IMR-90 (cell line): ENCODE measurements around the gene HYAL3. TPM values are rescaled to one million over a fixed set of nuclear protein-coding genes. Genes with fewer than 3 reads are reported as not detected.

Experiments used
- ATAC-seq: fragments of 200-7000 bp; cut with Tn5 transposase; 2 replicates; pipeline ENCODE4 v1.9.1; 2020; ENCODE audit warnings: low read depth, mild to moderate bottlenecking, moderate library complexity
- BruUV-seq: library from RNA; stranded (reverse); fragments of 400-500 nt; replicated peaks from 2 replicates; lab custom pipeline; 2021; lab: Mats Ljungman, UMichigan
- CTCF ChIA-PET: fragments of 300-600 bp; formaldehyde crosslinking; extraction: SDS; loops from one replicate; lab custom pipeline; 2021; ENCODE audit warnings: antibody characterized with exemption; lab: Yijun Ruan, JAX
- POLR2A ChIA-PET: fragments of 300-600 bp; sonication (Branson Sonifier 250); formaldehyde crosslinking; loops from one replicate; lab custom pipeline; 2022; ENCODE audit warnings: antibody characterized with exemption; ENCODE audit not compliant: unreplicated experiment; lab: Charles Lee
- DNase-seq: peaks from one replicate; pipeline ENCODE4 v3.0.0; 2013
- H2AFZ ChIP-seq: replicated peaks from 2 replicates; pipeline ENCODE3; 2013; ENCODE audit warnings: low read length, mild to moderate bottlenecking; ENCODE audit not compliant: poor library complexity
- H2AK5ac ChIP-seq: 2 replicates; pipeline ENCODE4 v1.6.1; 2013; ENCODE audit warnings: low read depth, low read length, inconsistent platforms
- H2AK9ac ChIP-seq: replicated peaks from 2 replicates; pipeline ENCODE3; 2013; ENCODE audit warnings: mild to moderate bottlenecking, low read depth, low read length, moderate library complexity; ENCODE audit not compliant: poor library complexity
- H2BK120ac ChIP-seq: 2 replicates; pipeline ENCODE4 v1.6.1; 2013; ENCODE audit warnings: low read depth, low read length, inconsistent platforms
- H2BK15ac ChIP-seq: 3 replicates; pipeline ENCODE4 v1.6.1; 2013; ENCODE audit warnings: low read depth, low read length, inconsistent platforms
- H2BK20ac ChIP-seq: 2 replicates; pipeline ENCODE4 v1.6.1; 2013; ENCODE audit warnings: low read depth, mild to moderate bottlenecking, inconsistent platforms, low read length, moderate library complexity
- H2BK5ac ChIP-seq: 2 replicates; pipeline ENCODE4 v1.6.1; 2013; ENCODE audit warnings: mild to moderate bottlenecking, low read depth, low read length, inconsistent platforms; ENCODE audit not compliant: poor library complexity, severe bottlenecking
- H3K14ac ChIP-seq: replicated peaks from 2 replicates; pipeline ENCODE4 v1.6.1; 2013; ENCODE audit warnings: low read depth, low read length, inconsistent platforms
- H3K18ac ChIP-seq: 2 replicates; pipeline ENCODE4 v1.6.1; 2013; ENCODE audit warnings: low read depth, low read length, control low read depth
- H3K23ac ChIP-seq: 2 replicates; pipeline ENCODE4 v1.6.1; 2013; ENCODE audit warnings: low read depth, low read length, inconsistent platforms
- H3K27ac ChIP-seq: 2 replicates; pipeline ENCODE4 v1.5.1; 2013; ENCODE audit warnings: mild to moderate bottlenecking, control low read depth, low read length; ENCODE audit not compliant: insufficient read depth
- H3K27me3 ChIP-seq: 2 replicates; pipeline ENCODE4 v1.6.1; 2013; ENCODE audit warnings: low read length; ENCODE audit not compliant: control insufficient read depth, insufficient read depth
- H3K36me3 ChIP-seq: 2 replicates; pipeline ENCODE4 v1.6.1; 2013; ENCODE audit warnings: low read length, mixed read lengths; ENCODE audit not compliant: control insufficient read depth, insufficient read depth
- H3K4ac ChIP-seq: 2 replicates; pipeline ENCODE4 v1.6.1; 2013; ENCODE audit warnings: low read depth, low read length, inconsistent platforms
- H3K4me1 ChIP-seq: 2 replicates; pipeline ENCODE4 v1.6.1; 2013; ENCODE audit warnings: low read length, mixed read lengths; ENCODE audit not compliant: control insufficient read depth, insufficient read depth
- H3K4me2 ChIP-seq: 2 replicates; pipeline ENCODE4 v1.6.1; 2013; ENCODE audit warnings: low read depth, mild to moderate bottlenecking, control low read depth, low read length, moderate library complexity
- H3K4me3 ChIP-seq: 2 replicates; pipeline ENCODE4 v1.5.1; 2013; ENCODE audit warnings: low read depth, mild to moderate bottlenecking, control low read depth, low read length, moderate library complexity; ENCODE audit not compliant: insufficient read depth
- H3K56ac ChIP-seq: 2 replicates; pipeline ENCODE4 v1.6.1; 2013; ENCODE audit warnings: low read length, inconsistent platforms; ENCODE audit not compliant: insufficient read depth; ENCODE audit errors: extremely low read depth
- H3K79me1 ChIP-seq, 2 experiments: 2 replicates each; pipeline ENCODE4 v1.6.1; 2013; ENCODE audit warnings: low read length in 2 of 2, inconsistent platforms in 1 of 2, low read depth in 1 of 2
- H3K9ac ChIP-seq: 2 replicates; pipeline ENCODE4 v1.6.1; 2013; ENCODE audit warnings: low read depth, low read length, control low read depth
- H3K9me1 ChIP-seq: 2 replicates; pipeline ENCODE4 v1.6.1; 2013; ENCODE audit warnings: low read length, inconsistent platforms; ENCODE audit not compliant: insufficient read depth
- H3K9me3 ChIP-seq: 2 replicates; pipeline ENCODE4 v1.6.1; 2013; ENCODE audit warnings: low read length; ENCODE audit not compliant: control insufficient read depth, insufficient read depth
- H4K20me1 ChIP-seq: 2 replicates; pipeline ENCODE4 v1.6.1; 2013; ENCODE audit warnings: low read length, inconsistent platforms; ENCODE audit not compliant: insufficient read depth
- H4K5ac ChIP-seq: 2 replicates; pipeline ENCODE4 v1.6.1; 2013; ENCODE audit warnings: mild to moderate bottlenecking, low read depth, low read length, control low read depth
- H4K8ac ChIP-seq, 2 experiments: 2 replicates each; pipeline ENCODE4 v1.6.1; 2013; ENCODE audit warnings: low read depth in 2 of 2, low read length in 2 of 2, control low read depth in 1 of 2, inconsistent platforms in 1 of 2
- H4K91ac ChIP-seq: 2 replicates; pipeline ENCODE4 v1.6.1; 2013; ENCODE audit warnings: low read depth, low read length, inconsistent platforms; ENCODE audit not compliant: insufficient read depth
- BHLHE40 ChIP-seq: fragments of 150-350 bp; IDR thresholded peaks from 2 replicates; pipeline ENCODE4 v1.6.1; 2016; ENCODE audit warnings: mild to moderate bottlenecking, low read depth, low read length
- CHD1 ChIP-seq: IDR thresholded peaks from 2 replicates; pipeline ENCODE4 v1.6.1; 2012; ENCODE audit warnings: low read depth, low read length, improper control_type of control experiment
- CTCF ChIP-seq: conservative IDR thresholded peaks from 2 replicates; pipeline ENCODE4 v1.5.1; 2012; ENCODE audit warnings: mild to moderate bottlenecking, low read depth, low read length, improper control_type of control experiment
- ELK1 ChIP-seq: fragments of 150-350 bp; IDR thresholded peaks from 2 replicates; pipeline ENCODE4 v1.6.1; 2016; ENCODE audit warnings: low read depth, mild to moderate bottlenecking, low read length, moderate library complexity, borderline replicate concordance
- FOS ChIP-seq: fragments of 150-350 bp; IDR thresholded peaks from 2 replicates; pipeline ENCODE4 v1.6.1; 2016; ENCODE audit warnings: low read depth, low read length
- MAFK ChIP-seq: IDR thresholded peaks from 2 replicates; pipeline ENCODE4 v1.6.1; 2012; ENCODE audit warnings: low read depth, low read length, improper control_type of control experiment
- MAZ ChIP-seq: IDR thresholded peaks from 2 replicates; pipeline ENCODE4 v1.6.1; 2012; ENCODE audit warnings: low read depth, mild to moderate bottlenecking, low read length, improper control_type of control experiment, moderate library complexity, borderline replicate concordance
- MXI1 ChIP-seq: IDR thresholded peaks from 2 replicates; pipeline ENCODE4 v1.6.1; 2012; ENCODE audit warnings: low read depth, mild to moderate bottlenecking, low read length, moderate library complexity, borderline replicate concordance
- RAD21 ChIP-seq: IDR thresholded peaks from 2 replicates; pipeline ENCODE4 v1.6.1; 2012; ENCODE audit warnings: low read length, improper control_type of control experiment
- RCOR1 ChIP-seq: IDR thresholded peaks from 2 replicates; pipeline ENCODE4 v1.6.1; 2012; ENCODE audit warnings: mild to moderate bottlenecking, low read length, improper control_type of control experiment; ENCODE audit not compliant: insufficient replicate concordance
- SMC3 ChIP-seq: fragments of 150-350 bp; IDR thresholded peaks from 2 replicates; pipeline ENCODE4 v1.6.1; 2016; ENCODE audit warnings: low read depth, mild to moderate bottlenecking, antibody characterized with exemption, low read length, moderate library complexity
- WGBS, 2 experiments: methylation state at CpG; one replicate each; pipeline versions ENCODE4 v1.1.5 to v1.1.7; 2013; ENCODE audit warnings: missing lambda C conversion rate in 2 of 2; ENCODE audit not compliant: insufficient read length in 1 of 2; ENCODE audit errors: extremely low coverage in 2 of 2; 5-methylcytosine and 5-hydroxymethylcytosine counted together
- dilution Hi-C: fragments of 300-500 bp; cut with HindIII; formaldehyde crosslinking; loops from one replicate; pipeline ENCODE4 v1.14.3; 2018; ENCODE audit warnings: low sequenced_read_pairs; ENCODE audit not compliant: unreplicated experiment
- in situ Hi-C: fragments of 300-500 bp; cut with MboI; formaldehyde crosslinking; loops from 3 replicates; pipeline ENCODE4 v1.14.3; 2019; ENCODE audit warnings: low sequenced_read_pairs, inconsistent platforms, mixed read lengths
- intact Hi-C: fragments of 100-400 bp; cut with micrococcal nuclease; formaldehyde crosslinking; loops from 2 replicates; pipeline ENCODE4 v1.10.0; 2022
- polyA plus RNA-seq, 3 experiments: library from polyadenylated mRNA; depleted of rRNA; stranded (reverse); fragments of >200 nt; gene quantifications; 2 replicates each; pipeline ENCODE4 v1.2.3, GENCODE V29; 2012; ENCODE audit warnings: low replicate concordance in 1 of 3
- total RNA-seq: library from RNA; depleted of rRNA; stranded (reverse); fragments of >200 nt; gene quantifications from 2 replicates; pipeline ENCODE4 v1.2.3, GENCODE V29; 2012

The HYAL3 gene
- total and polyA plus RNA-seq, 2 of the 4 experiments (the other 2 are of a cell fraction) = 2.7 to 5.7 TPM

- no peak for TF ChIP-seq RCOR1
Observed at GRCh38 chr3:50342813-50343633, 43.8 kb upstream of the HYAL3 start (continued).

GRCh38 chr3:50341996-50342650, 42.9 kb upstream of the HYAL3 start:
- ATAC-seq = no peak
- Histone ChIP-seq H3K23ac (no peak overlapping the region), H4K8ac (no peak overlapping the region), H3K56ac (no peak overlapping the region), H3K9ac (no peak overlapping the region), H4K20me1 (peaks cover 2% of the 10 kb centered on the region; the same call in 1 of the 2 replicates), H3K4ac (no peak overlapping the region), H2AK5ac (no peak overlapping the region), H3K27ac (no peak overlapping the region), H3K4me2 (no peak overlapping the region), H3K4me1 (peaks cover 18% of the 10 kb centered on the region), H3K36me3 (no peaks in the 10 kb centered on the region), H4K5ac (no peak overlapping the region), H3K9me1 (peaks cover 11% of the 10 kb centered on the region), H2BK120ac (no peak overlapping the region), H4K91ac (no peak overlapping the region), H2BK20ac (no peak overlapping the region), H3K79me1 (peaks cover 6 to 31% of the 10 kb centered on the region in 2 experiments; a peak in 3 of 4 replicates), H3K27me3 (no peaks in the 10 kb centered on the region), H3K9me3 (no peaks in the 10 kb centered on the region), H3K14ac (no peak overlapping the region), H2AFZ (peak overlapping the region; percentile 39), H2AK9ac (peak overlapping the region; percentile 23), H2BK5ac (no peak overlapping the region), H3K4me3 (no peak overlapping the region), H2BK15ac (no peak overlapping the region), H3K18ac (no peak overlapping the region)
- TF ChIP-seq CHD1 (no peak), RAD21 (no peak), SMC3 (no peak), CTCF (no peak), FOS (no peak), MXI1 (no peak), MAZ (no peak), BHLHE40 (no peak), ELK1 (no peak), RCOR1 (no peak), MAFK (no peak)
- DNase-seq = no peak
- ChIA-PET CTCF (no interaction called here), POLR2A (no interaction called here)
- WGBS, 2 experiments = 83% methylated on average over 6 of the region's 13 CpGs; no CpG with 5 or more reads in 1 of the 2 experiments
- intact Hi-C loops (no loop called here), dilution Hi-C loops (no loop called here), in situ Hi-C loops (loop anchor here (25.0 kb wide), 3 partner anchors 1045 to 1820 kb away; partner anchors contain the start of genes ABHD14B, GPR62, MANF and PCBP4)
- BruUV-seq = no TSS peak
